ENCODE measurements around the gene KRT33B. TPM values are rescaled to one million over a fixed set of nuclear protein-coding genes. Genes with fewer than 3 reads are reported as not detected.
A peak's percentile ranks its signal among the peaks of the same experiment; 100 is the strongest.

KRT33B gene
- total and polyA plus RNA-seq, 2 of the 8 experiments (the other 6 are each of a cell fraction or from before 2014, with no cell fraction given): not detected

GRCh38 chr17:41315814-41316445 lies 53.7 kb downstream of the KRT33B start:
- no peak overlapping the region for H4K5ac ChIP-seq (ENCODE audit: insufficient read length, low read depth, low read length)
- 89% methylated on average over 17 of the region's 17 CpGs; no CpG with 5 or more reads in 1 of the 2 experiments for WGBS, 2 experiments (ENCODE audit: extremely low coverage in 1 of 2, insufficient coverage in 1 of 2, insufficient read length in 1 of 2, insufficient replicate concordance in 2 of 2, low coverage in 1 of 2, low lambda C conversion rate in 2 of 2, missing lambda C conversion rate in 1 of 2)

More at GRCh38 chr17:41315814-41316445, 53.7 kb downstream of the KRT33B start:
- Histone ChIP-seq H2AFZ (ENCODE audit: low read length) (no peak overlapping the region), H3K4me2 (ENCODE audit: insufficient read depth in 1 of 2, low read depth in 2 of 2, low read length in 2 of 2) (no peak overlapping the region), H2BK12ac (ENCODE audit: low read depth, low read length) (no peak overlapping the region), H3K18ac (ENCODE audit: extremely low read depth, low read length) (no peak overlapping the region), H4K20me1 (replicated peaks in 1 of 2; ENCODE audit: control insufficient read depth in 1 of 2, insufficient read depth in 2 of 2, low read length in 2 of 2) (no peaks in the 10 kb centered on the region), H4K8ac (ENCODE audit: extremely low read depth, insufficient read depth, low read length) (peak overlapping the region; percentile 48; the same call in 1 of the 2 replicates), H3K56ac (replicated peaks; ENCODE audit: insufficient read length, low read depth, low read length) (no peak overlapping the region), H2BK20ac (ENCODE audit: low read length) (no peak overlapping the region), H2BK120ac (replicated peaks; ENCODE audit: low read depth, low read length) (no peak overlapping the region), H3K4ac (replicated peaks; ENCODE audit: insufficient read length, low read depth, low read length) (no peak overlapping the region), H2BK15ac (ENCODE audit: low read length) (no peak overlapping the region), H2AK5ac (ENCODE audit: low read depth, low read length) (no peak overlapping the region), H4K91ac (replicated peaks; ENCODE audit: insufficient read length, low read length) (no peak overlapping the region), H3K4me1 (replicated peaks in 1 of 4; ENCODE audit: control insufficient read depth in 3 of 4, insufficient read depth in 4 of 4, low read length in 3 of 4) (0 out of 7 replicates have a peak, but pooled peaks cover 0 to 2% (median 0%) of the 10 kb centered on the region in 4 experiments), H3K79me1 (ENCODE audit: low read depth, low read length) (no peaks in the 10 kb centered on the region), H3K9ac (replicated peaks in 1 of 4; ENCODE audit: extremely low read depth in 1 of 4, low read depth in 3 of 4, low read length in 3 of 4) (no peak overlapping the region), H3K9me3 (ENCODE audit: insufficient read depth in 2 of 2, low read depth in 1 of 2, low read length in 1 of 2) (0 out of 4 replicates have a peak, but pooled peaks cover 0 to 5% of the 10 kb centered on the region in 2 experiments), H3K4me3 (ENCODE audit: extremely low read depth in 1 of 4, insufficient read depth in 2 of 4, low read depth in 3 of 4, low read length in 4 of 4) (no peak overlapping the region), H3K23ac (ENCODE audit: insufficient read length) (no peak overlapping the region), H3K36me3 (ENCODE audit: control insufficient read depth in 2 of 4, insufficient read depth in 4 of 4, low read length in 3 of 4) (no peaks in the 10 kb centered on the region), H3K14ac (ENCODE audit: insufficient read length) (no peak overlapping the region), H3K23me2 (ENCODE audit: low read depth, low read length) (no peaks in the 10 kb centered on the region), H3K79me2 (ENCODE audit: control insufficient read depth in 1 of 2, insufficient read depth in 2 of 2, low read length in 2 of 2) (no peaks in the 10 kb centered on the region), H3K27me3 (replicated peaks in 1 of 4; ENCODE audit: control insufficient read depth in 3 of 4, extremely low read depth in 1 of 4, insufficient read depth in 3 of 4, low read length in 3 of 4) (no peaks in the 10 kb centered on the region), H3K27ac (ENCODE audit: low read depth, low read length) (no peak overlapping the region), H2BK5ac (ENCODE audit: low read depth, low read length) (no peak overlapping the region)
- TF ChIP-seq BRCA1 (IDR thresholded peaks at IDR 0.05; ENCODE audit: low read depth, low read length) (no peak), FOSL1 (IDR thresholded peaks at IDR 0.05; ENCODE audit: insufficient read depth, low read depth, low read length) (no peak), SP4 (IDR thresholded peaks at IDR 0.05; ENCODE audit: low read length) (no peak), CTBP2 (IDR thresholded peaks at IDR 0.05; ENCODE audit: borderline replicate concordance, insufficient read depth, insufficient read length, low read length) (no peak), TAF7 (optimal IDR thresholded peaks at IDR 0.05; ENCODE audit: borderline replicate concordance, low read depth, low read length) (no peak)
- no peak for FAIRE-seq
- no peak for DNase-seq (ENCODE audit: low read depth in 1 of 2, low spot score in 2 of 2)
- ChIA-PET POLR2A (ENCODE audit: partially characterized antibody) (no interaction called here), CTCF (ENCODE audit: partially characterized antibody) (interaction anchor here (2.7 kb wide), 1 partner anchor 13 kb away, joined by 9 read pairs; no protein-coding TSS in a partner anchor)
